Natural killer cell (primary cell): ENCODE data around the gene MAEA. TPM values are rescaled to one million over a fixed set of nuclear protein-coding genes. Genes with fewer than 3 reads are reported as not detected.

Experiments
- ATAC-seq, 3 donors: fragments of 150-1000 bp in 2 of 3; fragments of 200-7000 bp in 1 of 3; cut with Tn5 transposase; 1 replicate in 1 of 3; 2 replicates in 2 of 3; pipeline ENCODE4 v1.10.0; 2021; ENCODE audit warnings: mild to moderate bottlenecking in 2 of 3, moderate library complexity in 2 of 3
- DNase-seq, 2 donors: peaks; one replicate each; pipeline versions ENCODE4 v3.0.0 to v3.0.0-alpha.2; 2013 to 2021; ENCODE audit warnings: mixed read lengths in 1 of 2
- H3K27ac ChIP-seq: one replicate; pipeline ENCODE4 v1.5.1; 2013; ENCODE audit warnings: mild to moderate bottlenecking, low read length
- H3K27me3 ChIP-seq: one replicate; pipeline ENCODE4 v1.6.1; 2013; ENCODE audit warnings: low read length; ENCODE audit not compliant: control insufficient read depth, insufficient read depth
- H3K36me3 ChIP-seq: one replicate; pipeline ENCODE4 v1.6.1; 2013; ENCODE audit warnings: low read length; ENCODE audit not compliant: control insufficient read depth, insufficient read depth
- H3K4me1 ChIP-seq: one replicate; pipeline ENCODE4 v1.6.1; 2013; ENCODE audit warnings: low read length; ENCODE audit not compliant: control insufficient read depth, insufficient read depth
- H3K4me3 ChIP-seq: one replicate; pipeline ENCODE4 v1.5.1; 2013; ENCODE audit warnings: low read length
- H3K9me3 ChIP-seq: one replicate; pipeline ENCODE4 v1.6.1; 2013; ENCODE audit warnings: low read length; ENCODE audit not compliant: control insufficient read depth, insufficient read depth
- H3K27ac Mint-ChIP-seq, 2 donors: one replicate each; pipeline ENCODE4 v1.8.0; 2022; ENCODE audit warnings: mild to moderate bottlenecking in 2 of 2, mixed read lengths in 2 of 2, moderate library complexity in 1 of 2
- H3K27me3 Mint-ChIP-seq, 2 donors: one replicate each; pipeline ENCODE4 v1.8.0; 2022; ENCODE audit warnings: low read depth in 2 of 2, mixed read lengths in 2 of 2
- H3K36me3 Mint-ChIP-seq: one replicate; pipeline ENCODE4 v1.8.0; 2022; ENCODE audit warnings: mixed read lengths
- H3K4me1 Mint-ChIP-seq, 2 donors: one replicate each; pipeline ENCODE4 v1.8.0; 2022; ENCODE audit warnings: mixed read lengths in 2 of 2
- H3K4me3 Mint-ChIP-seq: one replicate; pipeline ENCODE4 v1.8.0; 2022; ENCODE audit warnings: mild to moderate bottlenecking, moderate library complexity, mixed read lengths
- H3K9me3 Mint-ChIP-seq, 2 donors: one replicate each; pipeline ENCODE4 v1.8.0; 2022; ENCODE audit warnings: mixed read lengths in 2 of 2
- WGBS: methylation state at CpG from one replicate; pipeline ENCODE4 v1.1.7; 2013; ENCODE audit warnings: missing lambda C conversion rate; ENCODE audit not compliant: insufficient coverage; 5-methylcytosine and 5-hydroxymethylcytosine counted together
- intact Hi-C: fragments of 100-400 bp; cut with micrococcal nuclease; formaldehyde crosslinking; loops from one replicate; pipeline ENCODE4 v1.14.2; 2022
- total RNA-seq, 4 donors: library from RNA; stranded (reverse); fragments of 120-200 nt in 1 of 4; gene quantifications; one replicate each; pipeline versions ENCODE4 v1.2.3 to v1.2.4, GENCODE V29; 2013 to 2022
- TF ChIP-seq, protein P1 (sequence below): fragments of 200-600 bp; IDR thresholded peaks from one replicate; pipeline ENCODE4 v1.8.0; 2022; ENCODE audit warnings: antibody characterized with exemption

MAEA gene
- total RNA-seq, 3 donors from 2014 or later (not counting 1 experiment from before 2014, with no cell fraction given): 63.5 to 89.2 (median 64.0) TPM

DNA sequence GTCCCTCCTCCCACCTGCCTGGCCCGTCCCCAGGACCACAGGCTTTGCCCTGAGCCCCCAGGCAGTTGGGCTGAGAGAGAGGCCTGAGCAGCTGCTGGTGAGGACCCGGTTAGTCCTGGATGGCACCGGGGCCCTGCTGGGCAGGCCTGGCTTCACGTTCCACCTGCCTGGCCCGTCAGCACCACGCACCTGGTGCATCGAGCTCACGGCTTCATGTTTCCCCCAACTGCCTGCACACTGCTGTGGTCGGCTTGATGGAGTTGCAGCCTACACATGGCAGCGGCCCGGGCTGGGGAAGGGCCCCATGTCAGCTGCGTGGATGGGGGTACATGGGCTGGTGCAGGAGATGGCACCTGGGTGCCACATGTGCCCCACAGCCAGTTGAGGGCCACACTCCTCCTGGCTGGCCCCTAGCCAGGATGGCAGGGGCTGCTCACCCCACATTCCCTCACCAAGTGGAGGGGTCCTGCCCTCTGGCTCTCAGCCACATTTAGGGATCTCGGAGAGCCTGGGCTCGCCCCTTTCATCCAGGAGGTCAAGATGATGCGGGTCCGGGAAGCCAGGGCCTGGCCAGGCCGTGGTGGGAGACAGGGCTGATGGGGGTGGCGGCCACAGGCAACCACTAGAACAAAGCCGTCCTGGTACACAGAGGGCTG lies 88.0 kb downstream of the MAEA start:
- ATAC-seq: no peak
- Mint-ChIP-seq H3K9me3 (no peaks in the 10 kb centered on the region), H3K4me1 (peaks cover 3 to 4% of the 10 kb centered on the region in 2 donors), H3K27me3 (no peaks in the 10 kb centered on the region), H3K27ac (no peak overlapping the region), H3K4me3 (no peak overlapping the region), H3K36me3 (no peaks in the 10 kb centered on the region)
- Histone ChIP-seq H3K27me3 (no peaks in the 10 kb centered on the region), H3K9me3 (no peaks in the 10 kb centered on the region), H3K4me3 (no peak overlapping the region), H3K27ac (no peak overlapping the region), H3K4me1 (no peaks in the 10 kb centered on the region), H3K36me3 (peaks cover 7% of the 10 kb centered on the region)
- TF ChIP-seq, protein P1, sequence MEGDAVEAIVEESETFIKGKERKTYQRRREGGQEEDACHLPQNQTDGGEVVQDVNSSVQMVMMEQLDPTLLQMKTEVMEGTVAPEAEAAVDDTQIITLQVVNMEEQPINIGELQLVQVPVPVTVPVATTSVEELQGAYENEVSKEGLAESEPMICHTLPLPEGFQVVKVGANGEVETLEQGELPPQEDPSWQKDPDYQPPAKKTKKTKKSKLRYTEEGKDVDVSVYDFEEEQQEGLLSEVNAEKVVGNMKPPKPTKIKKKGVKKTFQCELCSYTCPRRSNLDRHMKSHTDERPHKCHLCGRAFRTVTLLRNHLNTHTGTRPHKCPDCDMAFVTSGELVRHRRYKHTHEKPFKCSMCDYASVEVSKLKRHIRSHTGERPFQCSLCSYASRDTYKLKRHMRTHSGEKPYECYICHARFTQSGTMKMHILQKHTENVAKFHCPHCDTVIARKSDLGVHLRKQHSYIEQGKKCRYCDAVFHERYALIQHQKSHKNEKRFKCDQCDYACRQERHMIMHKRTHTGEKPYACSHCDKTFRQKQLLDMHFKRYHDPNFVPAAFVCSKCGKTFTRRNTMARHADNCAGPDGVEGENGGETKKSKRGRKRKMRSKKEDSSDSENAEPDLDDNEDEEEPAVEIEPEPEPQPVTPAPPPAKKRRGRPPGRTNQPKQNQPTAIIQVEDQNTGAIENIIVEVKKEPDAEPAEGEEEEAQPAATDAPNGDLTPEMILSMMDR: no peak
- intact Hi-C loops: no loop called here
- WGBS: 93% methylated on average over 19 of the region's 19 CpGs
- no peak for DNase-seq

DNA sequence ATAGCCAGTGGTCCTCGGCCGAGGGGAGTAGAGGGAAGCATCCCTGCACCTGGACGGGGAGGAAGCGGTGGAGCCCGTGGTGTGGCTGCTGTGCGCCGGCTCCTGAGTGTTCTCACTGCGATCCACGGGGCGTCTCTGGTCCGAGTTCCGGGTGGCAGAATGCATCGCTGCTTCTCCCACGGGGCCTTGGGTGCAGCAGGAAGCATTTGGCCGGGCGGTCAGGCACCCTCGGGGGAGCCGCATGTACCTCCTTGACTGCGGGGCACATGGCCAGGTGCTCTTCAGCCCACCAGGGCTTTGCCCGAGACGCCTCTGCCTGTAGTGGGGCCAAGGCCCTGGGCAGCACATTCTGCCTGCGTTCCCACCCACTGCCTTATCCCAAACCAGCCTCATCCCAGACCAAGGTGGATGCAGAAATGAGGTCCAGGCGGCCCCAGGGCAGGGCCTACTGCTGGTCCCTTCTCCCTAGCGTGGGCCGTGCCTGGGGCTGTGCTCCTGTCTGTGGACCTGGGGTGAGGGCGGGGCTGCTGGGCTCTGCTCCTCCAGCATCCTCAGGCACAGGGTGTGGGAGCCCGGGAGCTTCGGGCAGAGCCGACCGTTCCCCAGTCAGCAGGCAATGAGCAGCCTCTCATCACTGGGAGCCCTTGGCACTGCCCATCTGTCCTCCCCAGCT lies 89.0 kb downstream of the MAEA start:
- Histone ChIP-seq H3K27ac (no peak overlapping the region), H3K36me3 (peaks cover 7% of the 10 kb centered on the region), H3K9me3 (no peaks in the 10 kb centered on the region), H3K4me1 (no peaks in the 10 kb centered on the region), H3K4me3 (no peak overlapping the region), H3K27me3 (no peaks in the 10 kb centered on the region)
- no peak overlapping the region for H3K4me3 Mint-ChIP-seq
- TF ChIP-seq, protein P1: no peak
- H3K27me3 Mint-ChIP-seq: no peaks in the 10 kb centered on the region
- ATAC-seq (no peak), DNase-seq (no peak)
- H3K36me3 Mint-ChIP-seq: no peaks in the 10 kb centered on the region
- H3K9me3 Mint-ChIP-seq: no peaks in the 10 kb centered on the region
- 93% methylated on average over 30 of the region's 30 CpGs for WGBS
- no peak overlapping the region for H3K27ac Mint-ChIP-seq
- H3K4me1 Mint-ChIP-seq: no peaks in the 10 kb centered on the region
- intact Hi-C loops: no loop called here

DNA sequence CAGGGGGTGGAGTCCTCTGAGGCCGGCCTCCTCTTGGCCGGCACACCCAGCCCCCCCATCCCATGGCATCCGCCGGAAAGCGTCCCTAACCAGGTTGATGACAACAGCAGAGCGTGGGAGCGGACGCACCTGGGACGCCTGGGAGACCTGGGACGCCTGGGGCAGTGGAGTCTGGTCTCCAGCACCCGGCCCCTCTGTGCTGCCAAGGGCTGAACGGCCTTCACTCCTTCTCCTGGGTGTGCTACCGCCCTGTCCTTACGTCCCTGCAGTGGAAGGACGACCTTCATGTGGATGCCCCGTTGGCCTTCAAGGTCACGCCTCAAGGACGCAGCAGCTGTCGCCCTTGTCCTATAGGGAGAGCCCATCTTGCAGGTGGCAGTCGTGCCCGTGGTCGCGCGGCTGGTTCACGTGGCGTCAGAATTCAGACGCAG lies 89.7 kb downstream of the MAEA start:
- Histone ChIP-seq H3K27me3 (no peaks in the 10 kb centered on the region), H3K4me1 (no peaks in the 10 kb centered on the region), H3K4me3 (no peak overlapping the region), H3K9me3 (no peaks in the 10 kb centered on the region), H3K36me3 (peaks cover 10% of the 10 kb centered on the region), H3K27ac (no peak overlapping the region)
- no peak for ATAC-seq
- 91% methylated on average over 25 of the region's 27 CpGs for WGBS
- Mint-ChIP-seq H3K4me3 (no peak overlapping the region), H3K4me1 (no peaks in the 10 kb centered on the region), H3K27me3 (no peaks in the 10 kb centered on the region), H3K36me3 (no peaks in the 10 kb centered on the region), H3K9me3 (no peaks in the 10 kb centered on the region), H3K27ac (no peak overlapping the region)
- TF ChIP-seq, protein P1: no peak
- no peak for DNase-seq
- intact Hi-C loops: no loop called here
